H7 (cell line): Measurements from ENCODE around the gene KCNE1. TPM values are rescaled to one million over a fixed set of nuclear protein-coding genes. Genes with fewer than 3 reads are reported as not detected.
"Not testable (repeated sequence)": the region's sequence is repeated elsewhere in the genome, so short reads cannot be mapped to it uniquely, and the experiment has no call there.

Experiments used
- DNase-seq: peaks from one replicate; pipeline ENCODE4 v3.0.0; 2012
- H3K27me3 ChIP-seq: 2 replicates; pipeline ENCODE4 v1.6.0; 2011; ENCODE audit warnings: mild to moderate bottlenecking, low read length; ENCODE audit not compliant: control insufficient read depth, insufficient read depth
- H3K36me3 ChIP-seq: replicated peaks from 2 replicates; pipeline ENCODE4 v1.5.1; 2011; ENCODE audit warnings: low read length; ENCODE audit not compliant: control insufficient read depth, insufficient read depth
- H3K4me3 ChIP-seq: 2 replicates; pipeline ENCODE4 v1.5.1; 2011; ENCODE audit warnings: low read depth, mild to moderate bottlenecking, control low read depth, low read length, moderate library complexity; ENCODE audit not compliant: insufficient read depth
- total RNA-seq: library from RNA; depleted of rRNA; stranded (reverse); fragments of >200 nt; shearing (Covaris generic); gene quantifications from 2 replicates; pipeline ENCODE4 v1.2.3, GENCODE V29; 2014

The KCNE1 gene
- total RNA-seq, 1 experiment from 2014 or later = 0.10 TPM

- not testable (repeated sequence) for H3K36me3 ChIP-seq, H3K27me3 ChIP-seq, DNase-seq, H3K4me3 ChIP-seq
These were observed 56.4 kb downstream of the KCNE1 start for GRCh38 chr21:34455628-34456027.

- not testable (repeated sequence) for H3K36me3 ChIP-seq, H3K4me3 ChIP-seq, DNase-seq, H3K27me3 ChIP-seq
These were observed 65.0 kb downstream of the KCNE1 start for GRCh38 chr21:34447018-34447417.

- H3K27me3 ChIP-seq, H3K4me3 ChIP-seq, H3K36me3 ChIP-seq, DNase-seq: not testable (repeated sequence)
These were observed 68.5 kb downstream of the KCNE1 start for GRCh38 chr21:34443486-34443885.

GRCh38 chr21:34429710-34430109 is 82.3 kb downstream of the KCNE1 start:
- not testable (repeated sequence) for H3K36me3 ChIP-seq, H3K27me3 ChIP-seq, DNase-seq, H3K4me3 ChIP-seq

GRCh38 chr21:34428441-34428840 is 83.6 kb downstream of the KCNE1 start:
- not testable (repeated sequence) for H3K4me3 ChIP-seq, DNase-seq, H3K36me3 ChIP-seq, H3K27me3 ChIP-seq

GRCh38 chr21:34427339-34427738 is 84.7 kb downstream of the KCNE1 start:
- DNase-seq, H3K27me3 ChIP-seq, H3K4me3 ChIP-seq, H3K36me3 ChIP-seq: not testable (repeated sequence)

- DNase-seq, H3K36me3 ChIP-seq, H3K27me3 ChIP-seq, H3K4me3 ChIP-seq: not testable (repeated sequence)
These were observed 88.2 kb downstream of the KCNE1 start, which contains the start of gene SMIM34 for GRCh38 chr21:34423805-34424204. SMIM34 (minus strand) TSS chr21:34423951; CDS start chr21:34423839, 112 bp downstream.

GRCh38 chr21:34417448-34418077 is 94.4 kb downstream of the KCNE1 start:
- H3K4me3 ChIP-seq, H3K36me3 ChIP-seq, H3K27me3 ChIP-seq, DNase-seq: not testable (repeated sequence)

GRCh38 chr21:34407294-34407693 is 104.7 kb downstream of the KCNE1 start:
- H3K4me3 ChIP-seq, H3K27me3 ChIP-seq, DNase-seq, H3K36me3 ChIP-seq: not testable (repeated sequence)

- not testable (repeated sequence) for DNase-seq, H3K4me3 ChIP-seq
These were observed 105.3 kb downstream of the KCNE1 start for GRCh38 chr21:34406676-34407075.

GRCh38 chr21:34406102-34406501 is 105.9 kb downstream of the KCNE1 start:
- H3K36me3 ChIP-seq, H3K27me3 ChIP-seq, H3K4me3 ChIP-seq, DNase-seq: not testable (repeated sequence)

More at GRCh38 chr21:34406676-34407075, 105.3 kb downstream of the KCNE1 start:
- H3K36me3 ChIP-seq, H3K27me3 ChIP-seq: not testable (repeated sequence)

- not testable (repeated sequence) for H3K4me3 ChIP-seq, H3K27me3 ChIP-seq, H3K36me3 ChIP-seq, DNase-seq
These were observed 106.3 kb downstream of the KCNE1 start for GRCh38 chr21:34405686-34406085.

GRCh38 chr21:34404742-34405141 is 107.3 kb downstream of the KCNE1 start:
- not testable (repeated sequence) for H3K4me3 ChIP-seq, DNase-seq, H3K27me3 ChIP-seq, H3K36me3 ChIP-seq

GRCh38 chr21:34400522-34400921 is 111.5 kb downstream of the KCNE1 start:
- not testable (repeated sequence) for H3K36me3 ChIP-seq, DNase-seq, H3K4me3 ChIP-seq, H3K27me3 ChIP-seq
